ENCODE data around the gene ZNRF3.

Gene ZNRF3

GRCh38 chr22:28855355-28856094 is 27.8 kb upstream of the ZNRF3 start:
- peak; percentile 86 for ATAC-seq
- TF ChIP-seq CREB5 (CRISPR knock-in tag; IDR thresholded peaks at IDR 0.05; ENCODE audit: low read depth) (no peak), ARNTL (CRISPR knock-in tag; IDR thresholded peaks at IDR 0.05; ENCODE audit: borderline replicate concordance, low read depth) (no peak), ZC3H10 (CRISPR knock-in tag; IDR thresholded peaks at IDR 0.05) (no peak), ZFP30 (CRISPR knock-in tag; IDR thresholded peaks at IDR 0.05) (no peak), ISL1 (CRISPR knock-in tag; IDR thresholded peaks at IDR 0.05) (no peak), POU6F1 (CRISPR knock-in tag; IDR thresholded peaks at IDR 0.05; ENCODE audit: borderline replicate concordance, low read depth) (no peak), PATZ1 (CRISPR knock-in tag; IDR thresholded peaks at IDR 0.05; ENCODE audit: borderline replicate concordance) (no peak), ESRRG (CRISPR knock-in tag; IDR thresholded peaks at IDR 0.05) (no peak), TSHZ2 (CRISPR knock-in tag; IDR thresholded peaks at IDR 0.05) (no peak), OSR1 (CRISPR knock-in tag; IDR thresholded peaks at IDR 0.05) (no peak)

GRCh38 chr22:28856095-28856455 is 27.3 kb upstream of the ZNRF3 start:
- TF ChIP-seq TOX (CRISPR knock-in tag; IDR thresholded peaks at IDR 0.05; ENCODE audit: borderline replicate concordance) (no peak), ZNF565 (CRISPR knock-in tag; conservative IDR thresholded peaks at IDR 0.05; ENCODE audit: low read depth) (no peak), ZFP3 (CRISPR knock-in tag; IDR thresholded peaks at IDR 0.05) (no peak)
- ATAC-seq: peak; percentile 49

GRCh38 chr22:28857288-28857687 is 26.1 kb upstream of the ZNRF3 start:
- TF ChIP-seq ZNF70 (CRISPR knock-in tag; IDR thresholded peaks at IDR 0.05) (no peak), ZNF8 (CRISPR knock-in tag; IDR thresholded peaks at IDR 0.05) (no peak), TSHZ2 (CRISPR knock-in tag; IDR thresholded peaks at IDR 0.05) (no peak)
- no peak for ATAC-seq

- ATAC-seq: no peak
- no peak for TF ChIP-seq ESRRG (CRISPR knock-in tag; IDR thresholded peaks at IDR 0.05)
- no peak for TF ChIP-seq RARB (CRISPR knock-in tag; IDR thresholded peaks at IDR 0.05)
- TF ChIP-seq ZFP3 (CRISPR knock-in tag; IDR thresholded peaks at IDR 0.05): no peak
- TF ChIP-seq PATZ1 (CRISPR knock-in tag; IDR thresholded peaks at IDR 0.05; ENCODE audit: borderline replicate concordance): no peak
- TF ChIP-seq ARNTL (CRISPR knock-in tag; IDR thresholded peaks at IDR 0.05; ENCODE audit: borderline replicate concordance, low read depth): no peak
- no peak for TF ChIP-seq POU6F1 (CRISPR knock-in tag; IDR thresholded peaks at IDR 0.05; ENCODE audit: borderline replicate concordance, low read depth)
- TF ChIP-seq TCF4 (CRISPR knock-in tag; IDR thresholded peaks at IDR 0.05; ENCODE audit: borderline replicate concordance): no peak
Observed at GRCh38 chr22:28864878-28865596, 18.3 kb upstream of the ZNRF3 start.

Measured in SK-N-SH treated with all-trans-retinoic acid at 6 μM for 48 hours (cell line).